ENCODE results near the gene CTNNBL1. TPM values are rescaled to one million over a fixed set of nuclear protein-coding genes. Genes with fewer than 3 reads are reported as not detected.
"Not testable (repeated sequence)": the region's sequence is repeated elsewhere in the genome, so short reads cannot be mapped to it uniquely, and the experiment has no call there.

CTNNBL1 gene
- total RNA-seq = 45.8 and 58.6 TPM in 2 replicates

GRCh38 chr20:37693635-37694626 lies at the start of gene CTNNBL1:
CTNNBL1 (plus strand) TSS chr20:37694030; CDS start chr20:37694123, 93 bp downstream.
- DNase-seq (ENCODE audit: low read depth, low spot score) = peak; percentile 74

GRCh38 chr20:37644605-37645004 lies 49.2 kb upstream of the CTNNBL1 start:
- no peak for DNase-seq (ENCODE audit: low read depth, low spot score)

- no peak for DNase-seq (ENCODE audit: low read depth, low spot score)
Measured at GRCh38 chr20:37647946-37648345, 45.9 kb upstream of the CTNNBL1 start.

- DNase-seq (ENCODE audit: low read depth, low spot score) = no peak
Measured at GRCh38 chr20:37649017-37649416, 44.8 kb upstream of the CTNNBL1 start.

- DNase-seq (ENCODE audit: low read depth, low spot score) = no peak
Measured at GRCh38 chr20:37649676-37650370, 44.0 kb upstream of the CTNNBL1 start.

GRCh38 chr20:37650661-37651060 lies 43.2 kb upstream of the CTNNBL1 start:
- no peak for DNase-seq (ENCODE audit: low read depth, low spot score)

GRCh38 chr20:37651932-37652331 lies 41.9 kb upstream of the CTNNBL1 start:
- DNase-seq (ENCODE audit: low read depth, low spot score) = no peak

GRCh38 chr20:37656945-37657344 lies 36.9 kb upstream of the CTNNBL1 start:
- DNase-seq (ENCODE audit: low read depth, low spot score) = no peak

GRCh38 chr20:37657924-37658804 lies 35.7 kb upstream of the CTNNBL1 start:
- no peak for DNase-seq (ENCODE audit: low read depth, low spot score)

- DNase-seq (ENCODE audit: low read depth, low spot score) = no peak
Measured at GRCh38 chr20:37661519-37661918, 32.3 kb upstream of the CTNNBL1 start.

GRCh38 chr20:37662308-37662707 lies 31.5 kb upstream of the CTNNBL1 start:
- no peak for DNase-seq (ENCODE audit: low read depth, low spot score)

- DNase-seq (ENCODE audit: low read depth, low spot score) = not testable (repeated sequence)
Measured at GRCh38 chr20:37664595-37664994, 29.2 kb upstream of the CTNNBL1 start.

GRCh38 chr20:37668166-37668565 lies 25.7 kb upstream of the CTNNBL1 start:
- DNase-seq (ENCODE audit: low read depth, low spot score) = no peak

- no peak for DNase-seq (ENCODE audit: low read depth, low spot score)
Measured at GRCh38 chr20:37669062-37669772, 24.6 kb upstream of the CTNNBL1 start.

GRCh38 chr20:37669773-37670236 lies 24.0 kb upstream of the CTNNBL1 start:
- DNase-seq (ENCODE audit: low read depth, low spot score) = no peak

- DNase-seq (ENCODE audit: low read depth, low spot score) = no peak
Measured at GRCh38 chr20:37670351-37670791, 23.5 kb upstream of the CTNNBL1 start.

GRCh38 chr20:37672143-37672542 lies 21.7 kb upstream of the CTNNBL1 start:
- no peak for DNase-seq (ENCODE audit: low read depth, low spot score)

- no peak for DNase-seq (ENCODE audit: low read depth, low spot score)
Measured at GRCh38 chr20:37673444-37673843, 20.4 kb upstream of the CTNNBL1 start.

- no peak for DNase-seq (ENCODE audit: low read depth, low spot score)
Measured at GRCh38 chr20:37676440-37676839, 17.4 kb upstream of the CTNNBL1 start.

All from pulmonary artery endothelial cell (primary cell).